ENCODE measurements around the gene MAN2C1.
A peak's percentile ranks its signal among the peaks of the same experiment; 100 is the strongest.
"Not testable (repeated sequence)": the region's sequence is repeated elsewhere in the genome, so short reads cannot be mapped to it uniquely, and the experiment has no call there.

The MAN2C1 gene

DNA sequence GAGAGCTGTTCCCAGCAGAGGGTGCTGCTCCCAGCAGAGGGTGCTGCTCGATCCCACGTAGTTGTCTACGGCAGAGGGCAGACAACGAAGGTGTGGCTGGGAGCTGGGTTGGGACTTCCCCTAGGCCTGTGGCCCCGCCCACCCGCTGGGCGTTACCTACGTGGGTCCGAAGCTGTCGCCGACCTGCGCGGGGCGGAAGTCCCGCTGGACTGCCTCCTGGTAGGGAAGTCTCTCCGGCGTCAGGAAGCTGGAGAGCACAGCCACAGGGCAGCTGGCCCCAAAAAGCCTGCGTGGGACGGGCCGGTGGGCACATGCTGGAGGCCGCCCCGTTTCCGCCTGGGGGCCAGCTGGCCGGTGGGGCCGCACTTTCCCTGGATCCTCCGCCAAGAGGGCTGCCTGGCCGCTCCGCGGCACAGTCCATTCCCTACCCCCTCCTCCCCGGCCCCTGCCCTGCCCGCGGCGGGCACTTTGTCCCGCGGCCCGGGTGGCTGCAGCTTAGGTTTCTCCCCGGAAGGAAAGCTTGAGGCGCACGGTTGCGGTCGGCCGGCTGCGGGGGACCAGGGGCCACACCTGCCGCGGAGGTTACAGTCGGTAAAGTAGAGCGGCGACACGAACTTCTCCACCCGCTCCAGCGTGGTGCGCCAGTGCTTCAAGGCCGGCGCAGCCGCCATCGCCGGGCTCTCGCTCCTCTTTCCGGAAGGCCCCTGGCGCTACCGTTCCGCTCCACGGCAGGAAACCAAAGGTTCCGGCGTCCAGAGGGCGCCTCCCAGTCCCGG is at the start of gene MAN2C1:
Gene MAN2C1 (minus strand): TSS at position 695 of the 776 bp plus-strand sequence. CDS start 24 bp downstream, at position 671.
- peak; percentile 49 for DNase-seq

DNA sequence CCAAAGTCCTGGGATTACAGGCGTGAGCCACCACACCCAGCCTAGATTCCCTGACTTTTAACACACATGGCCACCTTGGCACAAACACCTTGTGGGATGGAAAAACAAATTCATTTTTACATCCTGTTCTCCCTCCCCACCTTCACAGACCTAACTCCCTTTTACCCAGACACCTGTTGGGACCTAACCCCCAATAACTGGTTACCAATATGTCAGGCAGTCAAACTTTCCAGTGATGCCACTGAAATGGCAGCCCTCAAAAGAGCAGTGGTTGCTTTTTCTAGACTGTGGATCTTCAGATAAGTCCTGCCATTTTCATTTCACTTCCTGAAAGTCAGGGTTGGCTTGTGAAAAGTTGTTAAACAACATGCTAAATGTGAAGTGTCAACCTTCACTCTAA is 48.2 kb upstream of the MAN2C1 start:
- no peak for DNase-seq

DNA sequence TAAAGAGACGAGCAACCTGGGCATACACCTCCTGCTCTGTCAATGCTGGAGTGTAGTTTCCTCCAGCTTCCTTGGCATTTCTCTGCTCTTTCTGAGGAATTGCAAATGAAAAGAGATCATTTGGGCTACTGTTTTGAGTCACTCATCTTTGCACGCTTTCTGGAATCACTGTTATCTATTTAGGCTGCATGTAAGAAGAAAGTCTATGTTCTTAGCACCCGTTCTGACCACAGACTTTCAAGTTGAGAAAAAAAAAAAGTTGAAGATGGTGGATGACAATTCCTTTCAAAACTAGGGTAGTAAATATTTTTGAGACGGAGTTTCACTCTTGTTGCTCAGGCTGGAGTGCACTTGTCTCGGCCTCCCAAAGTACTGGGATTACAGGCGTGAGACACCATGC is 41.8 kb upstream of the MAN2C1 start:
- no peak for DNase-seq

DNA sequence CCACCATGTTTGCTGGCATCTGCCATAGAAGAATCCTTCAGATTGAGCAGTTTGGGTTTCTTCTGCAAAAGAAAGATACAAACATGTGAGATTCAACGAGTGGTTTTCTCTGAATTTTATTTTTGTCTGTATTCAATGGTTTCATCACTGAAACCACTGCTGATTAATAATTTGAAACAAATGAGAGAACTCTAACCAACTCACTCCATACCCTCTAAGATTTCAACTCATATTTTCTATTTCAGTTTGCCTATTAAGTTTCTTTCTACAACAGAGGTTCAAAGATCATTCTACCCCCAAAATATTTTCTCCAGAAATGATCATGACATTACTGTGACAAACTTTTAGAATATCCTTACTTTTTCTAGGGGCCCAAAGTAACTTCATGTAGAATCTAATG is 38.7 kb upstream of the MAN2C1 start:
- no peak for DNase-seq

DNA sequence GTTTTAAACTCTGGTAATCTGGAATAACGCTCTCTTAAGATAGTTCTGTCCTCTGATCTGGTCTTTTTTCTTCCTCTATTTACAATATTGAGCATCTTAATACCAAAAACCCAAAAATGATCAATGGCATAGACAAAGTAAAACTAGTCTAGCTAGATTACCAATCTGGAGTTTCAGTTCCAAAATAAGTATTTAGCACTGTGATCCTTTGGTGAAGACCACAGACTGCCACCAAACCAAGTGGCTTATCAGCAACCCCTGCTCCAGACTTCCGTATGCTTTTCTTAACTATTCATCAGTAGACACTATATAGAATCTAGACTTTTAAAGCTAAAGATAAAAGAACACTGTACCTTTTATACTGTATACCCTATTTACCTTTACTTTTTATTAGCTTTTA is 35.5 kb upstream of the MAN2C1 start:
- no peak for DNase-seq

DNA sequence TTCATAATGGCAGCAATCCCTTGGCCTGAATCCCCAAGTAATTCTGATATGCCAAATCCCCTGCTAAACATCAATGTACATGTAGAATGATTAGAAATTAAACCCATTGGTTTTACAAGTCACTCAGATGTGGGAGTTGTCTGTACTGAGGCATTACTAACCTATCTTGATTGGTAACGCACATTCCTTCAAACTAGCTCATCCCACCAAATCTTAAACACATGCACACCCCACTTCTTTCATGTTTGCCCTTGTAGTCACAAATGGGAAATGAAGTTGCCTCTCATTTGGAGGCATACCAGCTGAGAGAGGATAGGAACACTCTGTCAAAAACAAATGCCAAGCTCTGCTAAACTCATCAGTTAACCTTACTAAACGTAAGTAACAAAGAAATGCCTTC is 29.1 kb upstream of the MAN2C1 start:
- no peak for DNase-seq

DNA sequence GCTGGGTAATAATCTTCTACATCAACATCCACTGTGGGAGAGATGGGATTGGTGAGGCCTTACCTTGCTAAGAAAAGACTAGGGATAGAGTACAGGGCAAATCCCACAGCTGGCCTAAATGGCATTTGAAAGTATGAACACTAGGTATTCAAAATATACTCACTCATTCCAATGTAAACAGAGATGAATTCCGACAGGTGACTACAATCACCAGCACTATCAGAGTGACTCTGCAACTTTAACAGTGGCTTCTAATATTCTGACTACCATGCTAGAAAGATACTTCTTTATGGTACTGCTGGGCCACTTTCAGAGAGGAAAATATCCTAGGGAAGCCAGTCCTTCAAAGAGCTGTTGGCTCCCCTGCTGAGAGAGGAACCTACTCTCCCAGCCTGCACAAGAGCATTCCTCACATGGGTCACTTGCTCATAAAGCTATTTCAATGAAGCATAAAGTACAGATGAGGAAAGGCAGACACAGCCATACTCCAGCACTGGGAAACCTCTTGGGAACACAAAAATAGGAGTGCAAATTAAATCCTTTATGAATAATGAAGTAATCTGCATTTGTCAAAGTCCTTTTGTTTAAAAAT is 21.5 kb upstream of the MAN2C1 start:
- DNase-seq = peak; percentile 14

DNA sequence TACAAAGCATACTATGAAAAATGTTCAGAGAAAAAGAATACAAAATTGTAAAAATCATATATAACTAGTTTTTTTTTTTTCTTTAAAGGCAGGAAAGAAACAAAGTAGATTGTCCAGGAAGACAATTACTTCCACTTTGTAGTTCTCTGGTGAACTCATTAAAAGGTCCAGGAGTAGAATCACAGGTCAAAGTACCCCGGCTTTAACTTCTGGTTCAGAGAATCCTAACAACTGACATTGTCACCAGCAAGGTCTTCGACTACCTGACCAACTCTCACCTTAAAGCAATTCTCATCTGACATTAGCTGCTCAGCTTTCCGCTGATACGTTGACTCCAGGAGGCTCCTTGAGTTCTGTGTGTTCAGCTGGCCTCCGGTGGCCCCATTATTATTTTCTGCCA is 15.6 kb upstream of the MAN2C1 start:
- DNase-seq = not testable (repeated sequence)

DNA sequence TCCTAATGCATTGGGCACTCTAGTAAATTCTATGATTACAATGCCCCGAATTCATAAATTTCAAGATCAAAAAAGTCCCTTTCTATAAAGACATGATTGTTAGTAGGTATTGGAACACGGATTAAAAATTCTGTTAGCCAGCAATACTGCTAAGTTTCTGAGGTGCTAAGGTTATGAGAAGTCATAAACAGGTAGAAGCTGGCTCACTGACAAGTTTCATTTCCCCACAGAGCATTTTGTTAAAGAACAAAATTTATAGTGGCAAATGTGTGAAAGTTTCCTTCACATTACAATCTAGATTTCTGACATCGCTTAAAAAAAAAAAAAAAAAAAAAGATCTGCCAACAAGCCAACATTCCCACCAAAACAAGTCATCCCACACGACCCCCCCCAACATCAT is 12.4 kb upstream of the MAN2C1 start:
- no peak for DNase-seq

DNA sequence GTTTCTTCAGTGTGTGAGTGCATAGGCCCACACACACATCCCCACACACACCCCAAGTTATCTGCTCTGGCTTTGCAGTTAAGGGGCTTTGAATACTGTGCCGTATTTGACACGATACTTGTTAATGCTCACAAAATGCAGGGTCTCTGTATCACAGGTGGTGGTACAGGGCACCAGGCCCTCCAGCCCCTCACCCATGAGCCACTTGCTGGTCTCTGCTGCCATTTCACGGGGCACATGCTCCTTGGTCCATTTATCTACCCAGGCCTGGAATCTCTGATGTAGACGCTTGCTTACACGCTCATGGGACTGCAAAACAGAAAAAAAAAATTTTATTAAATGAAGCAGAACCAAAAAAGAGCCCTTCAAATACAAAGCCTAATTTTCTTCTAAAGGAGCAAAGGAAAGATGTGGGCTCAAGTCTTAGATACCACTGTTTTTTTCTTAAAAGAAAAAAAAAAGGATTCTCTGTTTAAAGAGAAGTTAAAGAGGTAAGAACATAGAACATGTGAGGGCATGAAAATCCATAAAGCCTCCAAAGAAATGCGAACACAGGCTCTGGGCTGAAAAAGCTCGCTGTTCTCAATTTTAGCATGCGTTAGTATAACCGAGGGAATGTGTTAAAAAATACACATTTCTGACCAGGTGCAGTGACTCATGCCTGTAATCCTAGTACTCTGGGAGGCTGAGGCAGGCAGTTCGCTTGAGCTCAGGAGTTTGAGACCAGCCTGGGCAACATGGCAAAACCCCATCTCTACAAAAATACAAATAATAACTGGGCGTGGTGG is 3.7 kb upstream of the MAN2C1 start:
- no peak for DNase-seq

DNA sequence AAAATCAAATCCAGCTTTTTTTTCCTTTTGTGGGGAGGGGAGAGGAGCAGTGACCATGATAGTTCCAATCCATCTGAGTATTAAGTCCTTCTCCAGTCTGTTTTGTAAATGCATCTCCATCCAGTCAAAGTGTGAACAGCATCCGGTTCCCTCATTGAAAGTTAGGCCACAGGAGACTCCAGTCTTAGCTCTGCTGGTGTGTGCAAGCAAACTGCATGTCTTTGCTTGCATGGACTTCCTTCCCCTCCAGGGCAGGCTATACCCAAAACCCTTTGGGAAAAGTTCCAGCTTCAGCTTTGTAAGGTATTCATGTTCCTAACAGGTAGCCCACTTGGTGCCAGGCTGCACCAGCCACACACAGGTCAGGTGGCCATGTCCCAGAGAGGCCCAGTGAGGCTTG is 3.1 kb upstream of the MAN2C1 start:
- no peak for DNase-seq

DNA sequence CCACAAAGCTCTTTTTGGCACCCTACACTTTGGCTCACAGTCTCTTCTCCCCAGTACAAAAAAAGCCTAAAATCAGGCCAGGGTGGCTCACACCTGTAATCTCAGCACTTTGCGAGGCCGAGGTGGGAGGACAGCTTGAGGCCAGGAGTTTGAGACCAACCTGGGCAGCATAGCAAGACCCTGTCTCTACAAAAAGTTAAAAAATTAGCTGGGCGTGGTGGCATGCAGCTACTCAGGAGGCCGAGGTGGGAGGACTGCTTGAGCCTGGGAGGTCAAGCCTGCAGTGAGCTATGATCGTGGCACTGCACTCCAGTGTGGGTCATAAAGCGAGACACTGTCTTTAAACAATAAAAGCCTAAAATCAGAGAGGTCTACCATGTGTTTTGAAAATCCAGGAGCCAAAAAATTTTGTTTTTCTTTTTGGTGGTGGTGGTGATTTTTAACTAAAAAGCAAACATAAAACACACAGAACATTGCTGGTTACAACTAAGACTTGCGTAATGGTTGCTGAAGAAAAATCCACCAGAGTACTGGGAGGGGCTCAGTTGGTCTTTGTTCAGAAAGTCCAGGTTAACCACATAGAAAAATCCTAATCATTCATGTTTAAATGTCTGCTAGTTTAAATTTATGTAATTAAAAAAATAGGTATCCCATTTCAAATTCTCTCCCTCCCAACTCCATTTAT is 1.6 kb upstream of the MAN2C1 start:
- no peak for DNase-seq

DNA sequence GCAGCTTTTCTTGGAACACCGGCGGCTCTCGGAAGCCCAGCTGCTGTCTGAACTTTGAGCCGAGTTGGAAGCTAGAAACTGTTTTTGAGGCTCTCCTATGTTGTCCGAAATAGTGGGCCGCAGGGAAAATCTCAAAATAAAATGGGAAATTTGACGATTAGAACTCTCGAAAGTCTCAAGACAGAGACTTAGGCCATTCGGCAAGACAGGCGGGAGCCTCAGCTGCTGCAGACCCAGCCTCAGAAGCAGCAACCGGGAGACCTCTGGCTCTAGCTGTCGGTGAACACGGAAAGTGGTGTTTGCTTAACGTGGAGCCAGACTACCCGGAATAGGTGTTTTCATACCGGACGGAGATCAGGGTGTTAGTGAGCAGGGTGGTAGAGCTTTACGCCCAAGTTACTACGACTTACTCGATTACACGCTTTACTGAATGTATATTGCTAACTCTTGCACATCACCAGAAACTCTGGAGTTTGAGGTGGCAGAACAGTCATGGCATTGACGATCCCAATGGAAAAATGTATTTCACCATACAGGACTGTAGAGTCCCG is 357 bp upstream of the MAN2C1 start:
- no peak for DNase-seq

DNA sequence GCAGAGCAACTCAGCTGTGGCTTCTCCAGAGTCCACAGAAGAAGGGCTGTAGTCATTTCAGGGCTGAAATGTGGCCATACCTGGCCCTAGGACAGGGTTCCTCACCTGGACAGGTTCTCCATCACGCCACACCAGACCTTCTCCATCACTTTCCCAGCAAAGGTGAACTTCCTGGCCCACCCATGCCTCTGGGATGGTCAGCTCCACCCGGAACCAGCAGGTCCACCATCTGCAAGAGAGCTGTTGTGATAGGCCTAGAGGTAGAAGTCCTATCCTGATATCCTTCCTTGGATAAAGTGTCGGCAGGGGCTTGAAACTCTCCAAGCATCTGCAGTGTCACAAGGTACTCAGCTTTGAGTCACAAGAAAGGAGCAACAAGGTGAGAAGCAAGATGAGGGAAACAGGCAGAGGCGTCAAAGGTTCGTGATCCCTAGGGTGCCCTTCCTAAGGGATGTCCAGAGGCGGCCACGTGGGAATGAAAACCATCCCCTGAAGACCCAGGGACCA is 948 bp downstream of the MAN2C1 start:
- no peak for DNase-seq

DNA sequence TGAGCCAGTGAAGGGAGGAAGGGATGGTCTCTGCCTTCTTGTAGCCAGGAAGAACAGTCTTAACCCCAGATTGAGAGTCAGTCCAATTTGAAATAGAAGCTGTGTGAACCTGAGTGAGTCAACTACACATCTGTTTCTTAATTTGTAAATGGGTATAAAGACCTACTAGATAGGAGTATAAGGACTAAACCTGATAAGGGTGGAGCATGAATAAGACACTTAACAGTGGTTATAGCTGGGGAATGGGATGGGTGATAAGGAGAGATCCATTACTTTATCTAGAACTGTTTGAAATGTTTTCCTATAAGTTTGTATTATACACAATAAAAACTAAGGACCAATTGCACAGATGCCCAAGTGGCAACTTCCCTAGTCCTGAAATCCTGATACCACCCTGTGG is 1.4 kb downstream of the MAN2C1 start:
- no peak for DNase-seq

DNA sequence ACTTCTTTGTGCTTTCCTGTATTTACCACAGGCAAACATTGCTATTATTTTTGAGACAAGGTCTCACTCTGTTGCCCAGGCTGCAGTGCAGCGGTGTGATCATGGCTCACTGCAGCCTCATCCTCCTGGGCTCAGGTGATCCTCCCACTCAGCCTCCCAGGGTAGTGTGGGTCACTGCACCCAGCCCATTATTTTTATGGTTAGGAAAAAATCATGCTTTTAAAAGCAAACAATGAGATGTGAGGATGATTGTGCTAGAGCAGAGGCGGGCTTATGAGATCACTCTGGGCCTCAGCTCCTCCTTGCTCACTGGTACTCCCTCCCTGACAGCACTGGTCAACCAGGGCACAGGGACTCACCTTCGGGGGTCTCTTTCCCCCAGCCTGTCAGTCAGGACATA is 2.2 kb downstream of the MAN2C1 start:
- DNase-seq = no peak

DNA sequence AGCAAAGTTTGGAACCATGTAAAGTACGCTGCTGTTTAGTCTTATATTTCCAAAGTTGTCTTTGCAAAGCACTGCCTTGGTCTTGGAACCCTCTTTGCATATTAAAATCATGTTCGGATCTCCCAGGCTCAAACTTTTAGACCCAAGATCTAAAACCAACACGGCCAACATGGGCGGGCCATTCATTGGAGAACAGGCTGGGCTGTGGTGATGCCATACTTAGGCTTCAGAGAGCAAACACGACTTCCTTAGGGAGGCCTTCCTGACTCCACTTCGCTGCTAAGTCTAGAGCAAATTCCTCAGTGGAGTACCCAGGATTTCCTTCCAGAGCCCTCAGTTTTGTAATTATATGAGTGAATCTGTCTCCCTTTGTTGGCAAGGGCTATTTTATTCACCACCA is 3.5 kb downstream of the MAN2C1 start:
- DNase-seq = no peak

DNA sequence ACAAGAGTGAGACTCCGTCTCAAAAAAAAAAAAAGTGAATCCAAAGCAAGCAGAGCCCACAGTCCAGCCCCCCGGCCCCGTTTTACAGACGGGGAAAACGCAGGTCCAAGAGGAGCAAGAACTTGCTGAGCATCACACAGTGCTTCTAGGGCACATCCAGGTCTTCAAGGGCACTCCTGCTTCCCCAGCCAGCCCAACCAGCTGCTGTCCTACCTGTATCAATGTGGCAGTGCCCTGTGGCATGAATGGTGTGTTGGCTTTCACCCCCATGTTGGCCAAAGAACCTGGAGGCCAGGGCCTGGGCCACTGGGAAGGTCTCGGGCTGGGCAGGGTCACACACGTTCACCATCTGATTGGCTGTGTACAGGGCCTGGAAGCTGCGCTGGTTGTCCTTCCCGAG is 4.6 kb downstream of the MAN2C1 start:
- DNase-seq = no peak

DNA sequence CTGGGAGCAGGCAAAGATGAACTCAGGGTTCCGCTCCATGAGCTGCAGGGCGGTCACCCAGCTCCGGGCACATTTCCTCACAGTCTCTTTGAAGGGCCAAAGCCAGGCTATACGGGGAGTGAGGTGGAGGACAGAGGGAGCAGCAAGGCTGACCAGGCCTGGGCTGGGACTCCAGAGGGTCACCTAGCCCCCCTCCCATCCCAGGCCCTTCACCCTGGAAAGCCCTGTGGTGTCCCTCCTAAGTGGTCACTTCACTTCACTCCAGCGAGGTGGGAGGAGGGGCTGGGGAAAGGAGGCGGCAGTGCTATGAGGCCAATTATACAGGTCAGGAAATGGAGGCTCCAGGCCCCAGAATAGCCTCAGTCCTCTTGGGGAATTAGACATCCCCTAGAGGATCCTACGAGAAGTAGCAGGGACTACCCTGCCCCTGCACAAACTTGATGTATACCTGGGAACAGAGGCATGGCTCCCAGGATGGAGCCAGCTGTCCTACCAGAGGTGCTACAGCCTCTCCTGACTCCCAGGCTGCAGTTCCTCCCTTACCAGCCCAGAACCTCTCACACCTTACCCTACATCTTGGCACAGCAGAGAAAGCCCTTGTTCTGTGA is 5.7 kb downstream of the MAN2C1 start:
- no peak for DNase-seq

DNA sequence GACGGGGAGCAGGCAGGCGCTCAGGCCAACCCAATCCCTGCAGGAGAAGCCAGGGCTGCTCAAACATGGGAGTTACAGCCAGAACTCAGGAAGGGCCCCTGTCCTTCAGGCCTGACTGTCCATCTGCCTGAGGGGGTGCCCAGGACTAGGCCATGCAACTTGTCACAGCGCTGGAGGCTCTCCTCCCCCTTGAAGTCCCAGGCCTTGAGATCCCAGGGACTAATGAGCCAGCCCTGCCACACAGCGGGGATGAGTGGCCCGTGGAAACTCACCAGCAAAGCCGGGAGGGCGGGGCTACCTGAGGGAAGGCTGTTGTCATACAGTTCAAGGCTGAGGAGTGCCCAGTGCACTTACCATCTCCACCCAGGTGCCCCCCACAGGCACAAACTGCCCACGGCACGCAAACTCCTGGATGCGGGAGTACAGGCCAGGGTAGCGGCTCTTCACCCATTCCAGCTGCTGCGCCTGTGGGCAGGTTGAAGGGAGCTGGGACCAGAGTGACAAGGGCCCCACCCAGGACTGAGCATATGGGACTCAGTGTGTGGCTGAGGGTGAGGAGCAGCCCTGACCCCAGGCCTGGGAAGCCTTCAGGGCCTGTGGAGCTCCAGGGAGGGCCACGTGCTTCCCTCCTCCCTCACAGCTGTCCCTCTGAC is 6.3 kb downstream of the MAN2C1 start:
- no peak for DNase-seq

DNA sequence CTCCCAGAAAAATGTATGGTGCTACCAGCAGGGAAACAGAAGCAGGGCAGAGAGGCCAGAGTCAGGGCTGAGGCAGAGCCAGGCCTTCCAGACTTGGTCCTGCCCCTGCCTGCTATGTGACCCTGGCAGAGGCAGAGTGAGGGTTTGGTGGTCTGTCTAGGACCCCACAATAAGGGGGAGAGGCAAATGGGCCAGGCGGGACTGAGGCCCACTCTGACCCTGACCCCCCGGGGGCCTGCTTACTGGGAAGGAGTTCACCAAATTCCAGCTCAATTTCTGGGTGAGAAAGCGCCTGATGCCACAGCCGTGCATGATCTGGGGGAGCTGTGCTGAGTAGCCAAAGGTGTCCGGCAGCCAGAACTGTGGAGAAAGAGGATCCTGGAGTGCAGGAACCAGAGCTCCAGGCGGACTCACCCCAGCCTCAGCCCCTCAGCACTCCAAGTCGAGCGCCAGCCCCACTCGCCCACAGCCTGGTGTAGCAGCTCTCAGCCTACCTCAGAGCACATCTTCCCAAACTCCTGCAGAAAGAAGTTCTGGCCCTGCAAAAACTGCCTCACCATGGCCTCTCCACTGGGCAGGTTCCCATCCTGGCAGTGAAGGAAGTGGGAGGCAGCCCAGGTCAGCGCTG is 6.9 kb downstream of the MAN2C1 start:
- DNase-seq = no peak
